Stimulated activated CD4-positive, alpha-beta T cell treated with anti-CD3 and anti-CD28 coated beads, TNF-alpha, amount 100 ng/mL, for 4 hours (primary cell): ENCODE measurements around the gene GAS2.
A peak's percentile ranks its signal among the peaks of the same experiment; 100 is the strongest.
"Not testable (repeated sequence)": the region's sequence is repeated elsewhere in the genome, so short reads cannot be mapped to it uniquely, and the experiment has no call there.

Experiments
- DNase-seq, 3 experiments: peaks; one replicate each; pipeline ENCODE4 v3.0.0-alpha.2; 2020; ENCODE audit warnings: low read depth in 3 of 3

The GAS2 gene

DNA sequence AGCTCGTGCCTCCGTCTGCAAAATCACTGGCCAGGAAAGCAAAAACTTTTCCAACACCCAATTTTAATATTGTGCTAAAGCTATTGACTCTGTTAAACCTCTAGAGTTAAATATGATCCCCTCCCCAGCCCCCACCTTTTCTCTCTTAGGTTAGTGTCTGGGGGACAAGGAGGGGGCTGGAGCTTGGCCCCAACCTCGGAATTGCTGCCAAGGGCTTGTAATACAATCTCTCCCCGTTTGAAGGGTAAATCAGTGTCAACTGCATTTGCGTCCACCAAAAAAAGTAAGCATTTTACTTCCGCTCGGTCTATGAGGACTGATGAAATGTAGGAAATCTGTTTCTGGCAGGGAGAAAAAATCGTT lies at the start of gene GAS2:
Gene GAS2, plus strand, starts transcription at position 287 of the 363 bp plus-strand sequence. CDS start 8,259 bp downstream, outside the sequence.
- DNase-seq: no peak

DNA sequence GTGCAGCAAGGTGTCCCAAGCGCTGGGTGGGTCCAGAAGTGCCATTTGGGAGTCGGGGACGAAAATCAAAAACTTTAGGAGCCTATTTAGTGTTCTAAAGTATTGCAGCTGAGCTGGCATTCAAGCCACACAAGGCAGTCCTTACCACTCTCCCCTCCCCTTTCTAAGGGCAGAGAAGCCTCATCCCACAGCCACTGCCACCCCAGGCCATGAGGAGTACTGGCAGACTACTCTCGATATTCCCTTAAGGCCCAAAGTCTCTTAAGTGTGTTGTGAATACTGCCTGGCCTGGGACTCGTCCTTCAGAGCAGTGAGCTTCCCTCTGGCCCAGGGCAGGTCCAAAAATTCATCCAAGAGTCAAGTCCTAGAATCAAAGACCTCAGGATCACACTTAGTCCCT lies 48.5 kb upstream of the GAS2 start:
- no peak for DNase-seq

DNA sequence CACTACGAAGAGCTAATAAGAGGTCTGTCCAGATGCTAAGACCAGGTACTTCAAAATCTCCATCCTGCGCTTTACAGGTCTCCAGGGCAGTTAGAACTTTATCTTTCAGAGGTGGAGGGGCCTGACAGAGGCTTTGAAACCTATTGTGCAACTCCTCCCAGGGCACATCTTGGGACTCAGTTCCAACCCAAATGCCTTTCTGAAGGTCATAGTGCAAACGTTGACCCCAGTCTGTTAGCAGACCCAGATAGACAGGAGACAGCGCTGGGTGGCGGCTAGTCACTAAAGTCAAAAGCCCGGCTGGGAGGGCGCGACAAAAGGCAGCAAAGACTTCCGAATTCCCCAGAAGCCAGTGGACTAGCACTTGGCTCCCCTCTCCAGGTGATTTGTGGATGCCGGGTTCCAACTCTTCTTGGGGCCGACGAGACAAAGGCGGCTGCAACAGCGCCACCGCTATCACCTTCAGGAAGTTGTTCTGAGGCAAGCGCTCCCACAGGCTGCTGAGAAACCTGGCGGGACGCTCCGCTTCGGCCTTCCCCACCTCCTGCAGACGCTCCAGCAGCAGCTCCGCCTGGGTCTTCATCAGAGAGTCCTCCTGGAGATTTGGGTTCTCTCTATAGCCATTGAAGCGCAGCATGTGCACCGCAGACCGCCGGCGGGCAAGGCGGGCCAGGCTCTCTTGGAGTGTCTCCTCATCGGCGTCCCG lies 41.5 kb upstream of the GAS2 start:
- DNase-seq: peak in 2 of 3 experiments; percentile 40 to 41

DNA sequence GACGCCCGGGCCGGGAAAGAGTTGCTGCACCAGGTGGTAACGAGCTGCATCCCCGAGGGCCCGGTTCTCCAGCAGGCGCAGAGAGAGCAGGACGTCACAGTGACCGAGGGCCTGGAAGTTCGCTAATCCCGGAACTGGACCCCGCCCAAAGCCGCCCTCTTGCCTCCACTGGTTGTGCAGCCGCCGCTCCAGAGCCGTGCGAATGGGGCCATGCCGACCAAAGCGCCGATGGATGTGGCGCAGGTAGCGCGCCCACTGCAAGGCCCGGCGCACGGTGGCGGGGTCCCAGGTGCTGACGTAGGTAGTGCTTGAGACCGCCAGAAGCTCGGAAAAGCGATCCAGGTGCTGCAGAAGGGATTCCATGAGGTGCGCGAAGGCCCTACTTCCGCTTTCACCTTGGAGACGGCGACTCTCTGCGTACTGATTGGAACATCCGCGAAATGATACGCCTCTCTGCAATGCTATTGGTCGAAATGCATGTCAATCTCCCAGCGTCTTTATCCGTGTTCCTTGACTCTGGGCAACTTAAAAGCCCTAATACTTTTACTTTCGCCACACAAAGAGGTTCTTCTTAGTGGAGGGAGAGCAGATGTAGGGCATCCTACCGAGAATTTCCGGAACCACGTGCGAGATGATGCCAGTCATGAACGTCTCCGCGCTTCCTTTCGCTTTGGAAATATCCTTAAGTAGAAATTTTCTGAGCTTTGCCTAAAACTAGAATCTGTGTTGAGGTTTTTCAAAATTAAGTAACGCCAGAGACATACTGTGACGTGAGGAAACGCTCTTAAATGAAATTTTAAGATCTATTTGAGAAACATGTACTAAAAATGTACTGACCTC lies 40.7 kb upstream of the GAS2 start, which contains the start of gene FANCF:
Gene FANCF, minus strand, starts transcription at position 376 of the 840 bp plus-strand sequence. Its CDS starts 13 bp downstream, at position 363.
- DNase-seq: peak; percentile 71 to 93 (median 91)

DNA sequence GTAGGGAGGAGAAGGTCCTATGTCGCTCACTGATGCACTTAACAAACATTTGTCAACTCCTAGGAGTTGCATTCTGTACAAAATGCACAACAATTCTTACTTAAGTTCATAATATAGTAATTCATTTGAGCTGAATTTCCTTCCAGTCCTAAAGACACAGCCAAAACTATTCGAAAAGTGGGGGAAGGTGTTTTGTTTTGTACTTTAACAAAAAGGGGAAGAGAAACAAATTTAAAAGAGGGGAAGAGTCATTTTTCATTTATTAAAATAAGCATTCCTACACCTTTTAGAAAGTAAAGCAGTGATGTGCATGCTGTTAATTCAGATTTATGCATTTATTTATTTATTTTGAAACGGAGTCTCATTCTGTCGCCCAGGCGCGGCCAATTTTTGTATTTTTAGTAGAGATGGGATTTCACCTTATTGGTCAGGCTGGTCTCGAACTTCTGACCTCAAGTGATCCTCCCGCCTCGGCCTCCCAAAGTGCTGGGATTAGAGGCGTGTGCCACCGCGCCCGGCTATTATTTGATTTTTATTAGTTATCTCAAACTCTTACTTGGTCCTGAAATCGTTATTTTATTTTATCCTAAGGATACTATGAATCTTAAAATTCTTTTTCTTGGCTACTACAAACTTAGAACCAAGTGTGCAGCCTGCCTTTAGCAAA lies 39.7 kb upstream of the GAS2 start:
- no peak for DNase-seq

DNA sequence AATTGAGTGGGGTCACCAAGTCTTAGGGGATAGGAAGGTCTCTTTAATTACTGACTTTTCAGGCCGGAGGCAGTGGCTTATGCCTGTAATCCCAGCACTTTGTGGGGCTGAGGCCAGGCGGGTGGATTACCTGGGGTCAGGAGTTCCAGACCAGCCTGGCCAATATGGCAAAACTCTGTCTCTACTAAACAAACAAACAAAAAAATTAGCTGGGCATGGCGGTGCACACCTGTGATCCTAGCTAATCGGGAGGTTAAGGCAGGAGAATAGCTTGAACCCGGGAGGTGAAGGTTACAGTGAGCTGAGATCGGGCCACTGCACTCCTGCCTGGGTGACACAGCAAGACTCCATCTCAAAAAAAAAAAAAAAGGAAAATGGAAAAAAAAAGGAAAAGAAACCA lies 39.0 kb upstream of the GAS2 start:
- no peak for DNase-seq

DNA sequence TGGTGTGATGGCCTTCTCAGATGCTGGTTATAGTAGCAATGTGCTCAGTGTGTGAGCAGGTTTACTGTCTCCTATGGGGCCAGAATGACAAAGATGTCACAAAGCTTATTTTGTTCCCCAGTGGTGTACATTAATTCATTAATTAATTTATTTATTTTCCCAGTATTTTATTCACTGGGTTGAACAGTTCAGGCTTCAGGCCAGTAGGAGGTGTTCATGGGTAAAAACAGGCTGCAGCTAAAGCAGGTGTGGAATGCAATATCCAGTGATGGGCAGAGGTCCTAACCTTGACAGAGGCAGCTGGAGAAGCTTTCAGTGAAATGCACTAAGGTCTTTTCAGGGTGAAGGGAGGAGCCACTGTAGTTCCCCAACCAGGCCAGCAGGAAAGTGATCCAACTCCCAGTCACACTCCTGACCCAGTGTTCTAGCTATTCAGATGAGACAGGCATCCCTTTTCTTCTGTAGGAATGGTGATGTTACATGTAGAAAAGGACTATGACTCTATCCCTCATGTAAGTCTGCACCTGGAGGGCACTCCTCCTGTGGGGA lies 33.0 kb upstream of the GAS2 start:
- DNase-seq: no peak

DNA sequence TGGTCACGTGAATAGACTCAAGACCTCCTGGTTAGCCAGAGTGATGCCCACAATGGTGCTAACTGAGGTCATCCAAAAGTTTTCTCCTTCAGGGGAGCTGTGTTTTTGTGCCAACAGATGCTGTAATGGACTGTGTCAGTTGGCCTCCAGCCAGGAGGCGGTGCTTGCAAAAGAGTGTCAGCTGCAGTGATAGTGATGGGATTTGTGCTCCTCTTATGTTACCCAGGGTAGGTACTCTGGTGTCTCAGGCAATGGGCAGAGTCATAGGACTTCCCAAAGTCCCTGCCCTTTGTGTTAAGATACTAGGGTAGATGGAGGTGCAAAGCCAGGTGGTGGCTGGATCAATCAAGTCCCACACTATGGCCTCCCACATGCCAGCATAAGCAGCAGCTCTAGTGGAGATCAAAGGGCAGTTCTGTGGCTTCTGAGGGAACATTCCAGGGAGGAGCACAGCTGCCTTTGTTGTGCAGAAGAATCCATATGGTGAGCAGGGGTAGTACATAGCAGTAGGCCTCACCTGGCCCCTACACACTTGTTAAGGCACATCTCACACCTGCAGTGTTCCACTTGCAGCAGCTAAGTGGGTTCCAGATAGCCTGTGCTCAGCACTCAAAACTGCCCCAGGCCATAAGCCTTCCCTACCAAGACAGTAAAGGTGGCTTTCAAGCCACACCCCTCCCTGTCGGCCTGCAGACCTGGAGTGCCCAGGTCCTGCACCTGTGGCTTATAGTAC lies 31.3 kb upstream of the GAS2 start:
- no peak for DNase-seq

DNA sequence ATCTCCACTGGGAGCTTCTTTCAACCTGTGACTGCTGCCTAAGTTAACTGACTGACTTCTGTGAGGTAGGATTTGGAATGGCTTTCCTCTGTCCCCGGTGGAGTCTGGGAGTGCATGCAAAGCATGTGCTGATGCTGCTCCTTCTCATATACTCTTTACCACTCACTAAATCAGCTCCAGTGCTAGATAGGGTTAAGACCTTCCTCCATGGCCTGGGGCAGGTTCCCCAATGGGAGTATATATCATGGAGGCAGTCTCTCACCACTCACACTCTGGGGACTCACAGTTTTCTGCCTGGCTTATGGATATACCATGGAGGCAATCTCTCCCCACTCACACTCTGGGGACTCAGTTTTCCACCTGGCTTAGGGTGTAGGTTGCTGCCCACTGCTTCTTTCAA lies 30.7 kb upstream of the GAS2 start:
- no peak for DNase-seq

DNA sequence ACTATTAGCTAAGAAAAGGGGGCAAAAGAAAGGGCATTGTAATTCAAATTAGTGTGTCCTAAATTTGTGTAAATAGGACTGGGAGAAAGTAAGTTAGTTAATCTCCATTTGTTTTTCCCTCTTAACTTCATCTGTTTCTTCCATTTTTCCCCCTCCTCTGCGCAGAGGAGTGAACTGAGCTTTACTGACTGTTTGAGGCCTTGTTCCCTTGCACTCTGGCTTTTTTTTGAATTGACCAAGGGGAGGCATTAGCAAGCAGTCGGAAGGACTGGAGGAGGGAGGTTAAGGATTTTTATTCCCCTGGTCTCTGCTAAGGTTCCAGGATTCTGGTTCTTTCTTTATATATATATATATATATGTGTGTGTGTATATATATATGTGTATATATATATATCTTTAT lies 25.5 kb upstream of the GAS2 start:
- DNase-seq: no peak

DNA sequence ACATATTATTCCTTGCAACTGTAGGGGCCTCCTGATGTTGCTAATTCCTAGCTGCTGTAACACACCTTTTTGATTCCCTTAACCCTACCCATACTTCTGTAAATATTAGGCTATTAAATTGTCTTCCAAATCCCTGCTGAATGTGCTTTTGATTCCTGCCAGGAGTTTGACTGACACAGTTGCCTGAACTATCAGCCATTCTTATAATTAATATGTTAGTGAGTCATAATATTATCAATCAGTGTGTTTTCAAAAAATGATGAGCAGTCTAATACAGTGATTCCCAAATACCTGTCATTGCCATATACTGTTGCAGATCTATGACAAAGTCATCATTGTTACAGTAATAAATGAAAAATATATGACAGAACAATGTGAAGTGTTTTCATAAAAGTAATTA lies 24.9 kb upstream of the GAS2 start:
- DNase-seq: no peak

DNA sequence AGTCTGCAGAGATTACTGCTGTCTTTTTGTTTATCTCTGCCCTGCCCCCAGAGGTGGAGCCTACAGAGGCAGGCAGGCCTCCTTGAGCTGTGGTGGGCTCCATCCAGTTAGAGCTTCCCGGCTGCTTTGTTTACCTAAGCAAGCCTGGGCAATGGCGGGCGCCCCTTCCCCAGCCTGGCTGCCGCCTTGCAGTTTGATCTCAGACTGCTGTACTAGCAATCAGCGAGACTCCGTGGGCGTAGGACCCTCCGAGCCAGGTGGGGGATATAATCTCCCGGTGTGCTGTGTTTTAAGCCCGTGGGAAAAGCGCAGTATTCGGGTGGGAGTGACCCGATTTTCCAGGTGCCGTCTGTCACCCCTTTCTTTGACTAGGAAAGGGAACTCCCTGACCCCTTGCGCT lies 14.1 kb upstream of the GAS2 start:
- not testable (repeated sequence) for DNase-seq

DNA sequence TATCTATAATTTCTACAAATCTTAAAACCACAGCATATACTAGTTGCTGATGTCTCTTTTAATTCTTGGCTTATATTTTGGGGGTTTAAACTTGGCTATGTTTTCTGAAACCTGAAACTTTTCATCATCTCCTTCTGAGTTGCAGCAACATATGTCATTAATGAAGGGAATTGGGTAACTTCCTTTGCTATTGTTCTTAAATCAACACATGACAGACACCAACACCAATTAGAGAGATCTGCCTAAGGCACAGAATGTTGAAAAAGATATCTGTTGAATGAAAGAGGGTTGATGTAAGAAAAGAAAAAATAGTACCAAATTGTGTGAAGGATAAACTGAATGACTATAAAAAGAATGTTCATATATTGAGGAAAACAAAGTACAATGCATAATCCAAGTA lies 10.3 kb upstream of the GAS2 start:
- no peak for DNase-seq

DNA sequence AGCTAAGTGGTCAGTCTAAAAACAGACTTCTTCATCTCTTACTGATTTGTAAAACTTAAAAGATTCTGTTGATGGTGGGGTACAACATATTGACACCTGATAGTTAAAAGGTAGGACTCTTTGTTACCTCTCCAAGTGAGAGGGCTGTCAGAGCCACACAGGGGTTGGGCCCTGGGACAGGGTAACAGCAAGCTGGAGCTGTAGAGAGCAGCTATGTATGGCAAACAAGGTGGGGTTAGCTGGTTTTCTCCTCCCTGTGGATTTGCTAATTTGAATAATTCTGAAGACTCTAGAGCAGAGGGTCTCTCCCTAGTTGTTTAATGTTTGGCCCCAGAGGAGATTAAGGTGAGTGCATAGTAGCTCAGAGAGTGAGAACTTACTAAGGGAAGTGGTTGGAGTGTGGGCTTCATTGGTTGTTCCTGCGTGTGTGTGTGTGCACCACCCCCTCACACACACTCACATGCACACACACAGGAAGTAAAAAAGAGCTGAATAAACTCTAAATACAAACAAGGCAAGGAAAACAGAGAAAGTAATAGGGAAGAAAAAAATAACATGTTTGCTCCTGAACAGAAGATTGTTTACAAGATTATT lies 9.2 kb upstream of the GAS2 start:
- no peak for DNase-seq

DNA sequence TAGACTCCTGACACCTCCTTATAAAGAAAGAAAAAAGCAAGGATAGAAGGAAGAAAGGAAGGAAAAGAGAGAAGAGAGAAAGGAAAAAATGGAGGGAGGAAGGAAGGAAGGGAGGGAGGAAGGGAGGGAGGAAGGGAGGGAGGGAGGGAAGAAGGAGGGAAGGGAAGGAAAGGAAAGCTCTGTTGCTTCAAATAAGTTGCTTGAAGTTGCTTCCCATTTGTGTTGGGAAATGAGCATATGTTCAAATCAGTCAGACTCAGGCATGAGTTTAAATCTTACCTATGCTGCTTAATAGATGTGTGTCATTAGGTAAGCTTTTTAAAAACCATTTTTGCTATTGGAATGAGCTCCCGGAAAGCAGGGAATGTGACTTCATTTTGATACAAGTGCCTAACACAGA lies 6.6 kb upstream of the GAS2 start:
- no peak for DNase-seq

DNA sequence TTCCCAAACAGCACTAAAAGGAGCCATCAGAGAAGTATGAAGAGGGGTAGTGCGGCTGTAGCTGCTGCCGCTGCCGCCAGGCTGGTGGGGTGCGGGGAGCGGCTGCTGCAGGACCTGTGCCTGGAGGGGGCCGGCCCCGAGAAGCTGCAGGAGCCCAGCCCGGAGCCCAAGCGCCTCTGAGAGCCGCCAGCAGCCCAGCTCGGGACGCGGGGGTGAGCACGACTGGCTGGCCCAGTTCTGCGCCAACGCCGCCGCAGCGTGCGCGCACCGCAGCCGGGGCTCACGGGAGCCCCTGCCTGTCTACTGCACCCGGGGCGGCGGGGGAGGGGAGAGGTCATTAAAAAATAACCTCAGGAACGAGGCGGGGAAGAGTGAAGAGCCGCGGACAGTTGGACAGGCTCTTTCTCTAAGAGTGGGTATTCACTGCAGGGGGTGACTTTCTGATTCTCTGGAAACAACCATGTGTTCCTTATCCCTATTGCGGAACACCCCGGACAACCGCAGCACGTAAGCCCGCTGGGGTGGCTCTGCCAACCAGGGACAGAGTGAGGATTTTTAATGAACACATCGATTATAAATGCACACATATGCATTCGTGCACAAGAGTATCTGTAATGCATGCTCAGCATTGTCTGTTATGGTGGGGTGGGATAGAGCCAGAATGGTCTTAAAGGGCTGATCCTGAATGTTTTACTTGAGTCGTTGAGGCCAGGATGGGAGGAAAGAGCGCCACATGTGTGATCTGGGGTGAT lies 453 bp downstream of the GAS2 start:
- no peak for DNase-seq

DNA sequence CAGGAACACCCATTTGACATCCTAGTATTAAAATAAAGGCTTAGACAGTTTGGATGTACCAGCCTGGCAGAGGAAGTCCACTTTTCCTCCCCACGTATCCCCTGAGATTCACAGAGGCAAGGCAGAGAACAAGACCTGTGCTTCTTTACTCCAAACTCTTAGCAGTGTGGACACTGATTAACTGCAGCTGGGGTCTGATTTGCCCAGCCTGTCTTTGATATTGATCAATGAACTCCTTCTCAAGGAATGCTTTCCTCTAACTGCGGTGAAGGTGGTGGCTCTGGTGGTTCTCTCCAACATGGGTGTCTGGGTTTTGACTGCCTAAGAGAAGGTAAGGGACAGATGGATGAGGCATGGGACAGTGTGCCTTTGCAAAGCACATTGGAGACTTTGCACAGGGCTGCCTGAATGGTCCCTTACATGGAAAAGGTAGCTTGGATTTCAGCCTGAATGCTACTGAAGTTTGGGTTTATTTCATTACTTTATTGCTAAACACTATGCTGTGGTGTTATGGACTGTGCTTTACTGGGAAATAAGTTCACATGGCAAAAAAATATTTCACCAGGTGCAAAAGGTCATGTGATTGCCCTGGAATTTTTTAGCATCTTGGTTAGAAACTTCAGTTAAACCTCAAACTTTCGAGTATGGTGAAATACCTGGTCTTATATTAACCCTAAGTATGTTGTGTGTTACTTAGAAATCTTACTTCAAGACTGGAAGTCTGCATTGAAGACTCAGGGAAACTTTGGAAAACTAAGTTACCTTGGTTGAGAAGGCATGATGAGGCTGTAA lies 1.8 kb downstream of the GAS2 start:
- DNase-seq: no peak

DNA sequence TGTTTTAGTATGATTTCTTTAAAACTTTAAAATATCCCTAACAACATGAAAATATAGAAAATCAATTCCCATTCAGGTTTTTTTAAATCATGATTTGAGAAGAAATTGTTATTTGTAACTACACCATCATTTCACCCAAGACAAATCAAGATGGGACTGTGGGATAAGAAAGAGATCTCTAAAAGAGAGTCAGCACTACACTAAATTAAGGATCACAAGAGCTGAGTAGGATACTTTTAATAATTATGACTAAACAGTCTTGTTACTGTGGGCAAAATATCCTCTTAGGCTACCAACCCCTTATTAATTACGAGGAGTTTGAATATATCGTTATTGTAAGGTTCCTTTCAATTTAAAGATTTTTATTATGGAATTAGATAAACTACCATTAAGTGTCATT lies 3.0 kb downstream of the GAS2 start:
- no peak for DNase-seq

DNA sequence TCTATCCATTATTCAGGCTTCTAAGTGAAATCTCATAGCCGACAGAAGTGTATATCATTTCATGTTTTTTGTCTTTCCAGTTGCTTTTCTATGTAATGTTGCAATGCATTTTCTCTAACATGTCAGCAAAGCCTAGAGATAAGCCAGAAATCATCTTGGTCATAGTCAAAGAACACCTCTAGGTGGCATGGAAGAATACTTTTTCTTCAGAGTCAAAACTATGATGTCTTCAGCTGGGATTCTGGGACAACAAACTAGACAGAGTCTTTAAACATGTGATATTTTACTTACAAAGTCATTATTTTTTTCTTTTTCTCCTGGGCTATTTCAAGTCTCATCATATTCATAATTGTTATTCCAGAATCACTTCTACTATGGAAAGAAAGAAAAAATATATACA lies 4.4 kb downstream of the GAS2 start:
- no peak for DNase-seq

DNA sequence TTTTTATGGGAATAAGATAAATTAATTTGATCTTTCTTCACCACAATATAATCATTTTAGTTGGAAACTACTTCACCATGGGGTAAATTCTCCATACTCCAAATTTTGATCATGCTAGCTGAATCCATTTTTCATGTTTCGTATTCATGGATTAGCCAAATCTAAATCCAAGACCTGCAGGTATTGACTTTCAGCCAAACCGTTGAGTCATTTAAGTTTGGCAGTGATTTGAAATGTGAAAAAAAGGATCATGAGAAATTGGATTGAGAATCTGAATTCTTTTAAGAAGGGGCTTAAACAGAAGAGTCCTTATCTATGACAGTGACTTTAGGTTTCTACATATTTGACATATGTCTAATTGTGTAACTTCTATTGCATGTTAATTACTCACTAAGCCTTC lies 5.3 kb downstream of the GAS2 start:
- no peak for DNase-seq
